ENCODE measurements around the gene BDKRB2. TPM values are rescaled to one million over a fixed set of nuclear protein-coding genes. Genes with fewer than 3 reads are reported as not detected.

Gene BDKRB2
- total RNA-seq, 1 experiment from 2014 or later: 0.15 TPM

DNA sequence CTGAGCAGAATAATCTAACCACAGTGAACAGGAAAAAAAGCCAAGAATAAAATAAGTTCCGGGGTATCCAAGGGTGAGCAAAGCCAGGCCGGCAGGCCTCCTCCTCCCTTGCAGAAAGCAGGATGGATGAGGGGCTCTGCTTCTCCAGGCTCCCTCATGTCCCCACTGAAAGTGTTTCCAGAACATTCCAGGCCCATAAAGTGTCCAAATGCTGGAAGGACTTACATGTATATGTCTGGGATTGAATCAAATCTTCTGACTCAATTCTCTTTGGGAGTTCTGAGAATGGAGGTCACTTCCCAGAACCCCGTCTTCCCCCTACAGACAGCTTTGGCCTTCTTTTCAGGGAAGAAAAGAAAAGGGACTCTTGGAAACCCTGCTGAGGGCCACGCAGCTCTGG lies 26.4 kb downstream of the BDKRB2 start:
- Histone ChIP-seq H3K9me3 (ENCODE audit: control insufficient read depth, low read depth, low read length) (peaks cover 5% of the 10 kb centered on the region), H4K91ac (ENCODE audit: insufficient read length, low read depth, low read length) (no peak overlapping the region), H2AFZ (ENCODE audit: low read length) (no peak overlapping the region), H2BK20ac (ENCODE audit: low read depth, low read length, poor library complexity, severe bottlenecking) (no peak overlapping the region), H4K8ac (replicated peaks; ENCODE audit: insufficient read length, low read depth, low read length) (no peak overlapping the region), H3K23me2 (ENCODE audit: insufficient read length, low read depth, low read length, poor library complexity, severe bottlenecking) (no peaks in the 10 kb centered on the region), H4K5ac (ENCODE audit: insufficient read length, low read depth, low read length) (no peak overlapping the region), H2BK5ac (ENCODE audit: insufficient read length, low read length) (no peak overlapping the region), H2AK5ac (ENCODE audit: insufficient read length, low read length) (no peak overlapping the region), H3K9ac (ENCODE audit: extremely low read depth, insufficient read length, low read length) (no peak overlapping the region), H3K4me1 (ENCODE audit: insufficient read depth, low read length) (peaks cover 6% of the 10 kb centered on the region), H2BK12ac (ENCODE audit: insufficient read length, low read depth, low read length) (no peak overlapping the region), H3K27me3 (ENCODE audit: insufficient read depth, low read length) (no peaks in the 10 kb centered on the region), H3K4me2 (ENCODE audit: insufficient read depth, insufficient read length, low read length) (no peak overlapping the region), H3K79me2 (ENCODE audit: insufficient read depth, low read length) (no peaks in the 10 kb centered on the region), H2BK120ac (ENCODE audit: low read depth, low read length, poor library complexity, severe bottlenecking) (no peak overlapping the region), H3K56ac (ENCODE audit: insufficient read length, low read depth, low read length) (no peak overlapping the region), H3K79me1 (ENCODE audit: insufficient read depth, low read depth, low read length, poor library complexity, severe bottlenecking) (no peaks in the 10 kb centered on the region), H4K20me1 (ENCODE audit: control insufficient read depth, insufficient read depth, insufficient read length) (no peaks in the 10 kb centered on the region), H3K27ac (ENCODE audit: insufficient read length, low read depth, low read length) (no peak overlapping the region), H3K18ac (ENCODE audit: insufficient read length, low read depth, low read length) (no peak overlapping the region), H3K23ac (ENCODE audit: insufficient read length, low read depth, low read length) (no peak overlapping the region), H2BK15ac (ENCODE audit: low read depth, low read length) (no peak overlapping the region), H3K14ac (ENCODE audit: insufficient read depth, low read length) (no peak overlapping the region), H3K4ac (ENCODE audit: low read depth, low read length) (no peak overlapping the region), H3T11ph (ENCODE audit: low read length) (no peak overlapping the region)
- H3K4me1 Mint-ChIP-seq: peaks cover 14 to 20% of the 10 kb centered on the region in 2 experiments
- WGBS (ENCODE audit: extremely low coverage, insufficient read length, low lambda C conversion rate): no CpG with 5 or more reads among the region's 4 CpGs
- TF ChIP-seq, protein P1, sequence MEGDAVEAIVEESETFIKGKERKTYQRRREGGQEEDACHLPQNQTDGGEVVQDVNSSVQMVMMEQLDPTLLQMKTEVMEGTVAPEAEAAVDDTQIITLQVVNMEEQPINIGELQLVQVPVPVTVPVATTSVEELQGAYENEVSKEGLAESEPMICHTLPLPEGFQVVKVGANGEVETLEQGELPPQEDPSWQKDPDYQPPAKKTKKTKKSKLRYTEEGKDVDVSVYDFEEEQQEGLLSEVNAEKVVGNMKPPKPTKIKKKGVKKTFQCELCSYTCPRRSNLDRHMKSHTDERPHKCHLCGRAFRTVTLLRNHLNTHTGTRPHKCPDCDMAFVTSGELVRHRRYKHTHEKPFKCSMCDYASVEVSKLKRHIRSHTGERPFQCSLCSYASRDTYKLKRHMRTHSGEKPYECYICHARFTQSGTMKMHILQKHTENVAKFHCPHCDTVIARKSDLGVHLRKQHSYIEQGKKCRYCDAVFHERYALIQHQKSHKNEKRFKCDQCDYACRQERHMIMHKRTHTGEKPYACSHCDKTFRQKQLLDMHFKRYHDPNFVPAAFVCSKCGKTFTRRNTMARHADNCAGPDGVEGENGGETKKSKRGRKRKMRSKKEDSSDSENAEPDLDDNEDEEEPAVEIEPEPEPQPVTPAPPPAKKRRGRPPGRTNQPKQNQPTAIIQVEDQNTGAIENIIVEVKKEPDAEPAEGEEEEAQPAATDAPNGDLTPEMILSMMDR (conservative IDR thresholded peaks at IDR 0.05): no peak
- peaks cover 0 to 9% (median 0%) of the 10 kb centered on the region in 3 experiments; a peak in 4 of 7 replicates for H3K36me3 Mint-ChIP-seq (ENCODE audit: insufficient read depth in 1 of 3, low read depth in 3 of 3)
- no peak overlapping the region for H3K4me3 Mint-ChIP-seq
- no peak overlapping the region for H3K27ac Mint-ChIP-seq
- DNase-seq: no peak
- peaks cover 3% of the 10 kb centered on the region; the same call in 1 of the 2 replicates for H3K27me3 Mint-ChIP-seq (ENCODE audit: low read depth)
- peaks cover 9 to 12% of the 10 kb centered on the region in 2 experiments for H3K9me3 Mint-ChIP-seq
